Inflammatory macrophage (primary cell): ENCODE data around the gene GLYR1.

ENCODE experiments used
- DNase-seq, 2 donors: peaks; one replicate each; pipeline ENCODE4 v3.0.0-alpha.2; 2020 to 2022

Gene GLYR1

GRCh38 chr16:4803898-4804762, 43.0 kb downstream of the GLYR1 start:
- no peak for DNase-seq

- peak; percentile 74 to 82 for DNase-seq
Observed at GRCh38 chr16:4803401-4803844, 43.7 kb downstream of the GLYR1 start.

GRCh38 chr16:4802659-4803287, 44.3 kb downstream of the GLYR1 start:
- DNase-seq, result peak; percentile 94 to 95

GRCh38 chr16:4801962-4802658, 45.0 kb downstream of the GLYR1 start, which contains the start of gene ROGDI:
Gene ROGDI, minus strand, starts transcription at chr16:4802633. Its CDS starts 62 bp downstream, at chr16:4802571.
- peak; percentile 21 to 33 for DNase-seq

- DNase-seq, result no peak
Observed at GRCh38 chr16:4801051-4801961, 45.8 kb downstream of the GLYR1 start.

- peak; percentile 32 to 46 for DNase-seq
Observed at GRCh38 chr16:4800290-4801041, 46.6 kb downstream of the GLYR1 start.

GRCh38 chr16:4799171-4799855, 47.8 kb downstream of the GLYR1 start:
- no peak for DNase-seq

GRCh38 chr16:4798456-4798855, 48.6 kb downstream of the GLYR1 start:
- DNase-seq, result no peak

- DNase-seq, result no peak
Observed at GRCh38 chr16:4797805-4798252, 49.3 kb downstream of the GLYR1 start.

GRCh38 chr16:4796982-4797804, 49.9 kb downstream of the GLYR1 start:
- no peak for DNase-seq

GRCh38 chr16:4795828-4796572, 51.1 kb downstream of the GLYR1 start:
- DNase-seq, result no peak

GRCh38 chr16:4795181-4795827, 51.8 kb downstream of the GLYR1 start, which contains the start of gene SMIM22:
Gene SMIM22, plus strand, starts transcription at chr16:4795369. Its CDS starts 366 bp downstream, at chr16:4795735.
- no peak for DNase-seq

- no peak for DNase-seq
Observed at GRCh38 chr16:4792951-4793513, 54.1 kb downstream of the GLYR1 start.

GRCh38 chr16:4790871-4791270, 56.2 kb downstream of the GLYR1 start:
- DNase-seq, result no peak

- DNase-seq, result no peak
Observed at GRCh38 chr16:4790261-4790660, 56.8 kb downstream of the GLYR1 start.

GRCh38 chr16:4788910-4789309, 58.2 kb downstream of the GLYR1 start:
- no peak for DNase-seq

GRCh38 chr16:4788489-4788889, 58.6 kb downstream of the GLYR1 start:
- no peak for DNase-seq
